ENCODE measurements around the gene SH2B3. TPM values are rescaled to one million over a fixed set of nuclear protein-coding genes. Genes with fewer than 3 reads are reported as not detected.

SH2B3 gene
- total and polyA plus RNA-seq, 4 experiments from 2014 or later = 4.2 to 28.2 (median 19.8) TPM

DNA sequence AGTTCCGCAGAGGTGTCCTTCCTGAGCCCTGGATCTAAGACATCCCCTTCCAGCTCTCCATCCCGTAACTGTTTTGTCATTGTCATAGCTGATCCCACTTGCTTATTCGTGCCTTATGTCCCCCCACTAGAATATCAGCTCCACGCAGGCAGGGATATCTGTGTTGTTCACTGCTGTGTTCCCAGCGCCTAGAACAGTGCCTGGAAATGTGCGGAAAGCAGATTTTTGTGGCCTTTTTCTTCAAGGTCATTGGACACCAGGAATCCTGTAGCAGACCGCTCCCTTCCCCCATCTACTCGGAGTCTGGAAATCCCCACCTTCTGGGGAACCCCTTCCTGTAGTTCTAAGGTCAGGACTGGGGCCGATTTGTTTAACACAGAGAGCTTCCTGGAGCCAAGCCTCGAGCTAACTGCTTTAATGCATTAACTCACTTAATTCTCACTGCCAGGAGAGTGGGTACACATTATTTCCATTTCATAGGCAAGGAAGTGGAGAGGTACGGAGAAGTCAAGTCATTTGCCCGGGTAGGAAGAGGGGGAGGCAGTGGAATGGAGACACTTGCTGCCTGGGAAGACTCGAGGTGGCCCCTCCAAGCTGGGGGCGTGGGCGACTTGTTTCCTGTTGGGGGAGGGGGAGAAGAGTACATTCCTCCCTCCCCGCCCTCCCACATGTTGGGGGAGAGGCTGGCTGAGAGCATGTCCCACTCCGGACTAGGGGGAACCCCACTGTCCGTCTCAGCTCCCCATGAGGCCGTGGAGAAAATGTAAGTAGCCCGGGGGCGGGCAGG lies 1.2 kb upstream of the SH2B3 start:
- Histone ChIP-seq H3K27ac (ENCODE audit: low read depth, low read length) (peak overlapping the region; percentile 97), H3K4me3 (ENCODE audit: low read length in 2 of 2) (peak overlapping the region; percentile 29 to 90), H3K36me3 (ENCODE audit: insufficient read depth, low read length) (no peaks in the 10 kb centered on the region), H3K27me3 (ENCODE audit: insufficient read depth, low read length) (no peaks in the 10 kb centered on the region), H3K9me3 (ENCODE audit: control insufficient read depth in 1 of 2, low read length in 2 of 2) (no peaks in the 10 kb centered on the region), H3K4me1 (ENCODE audit: insufficient read depth, low read length) (peaks cover 54% of the 10 kb centered on the region)
- Mint-ChIP-seq H3K36me3 (peaks cover 0 to 8% of the 10 kb centered on the region in 2 donors), H3K4me1 (peaks cover 35 to 74% (median 48%) of the 10 kb centered on the region in 4 donors), H3K9me3 (peaks cover 0 to 2% (median 0%) of the 10 kb centered on the region in 8 donors), H3K27ac (peak overlapping the region; percentile 92 to 98 (median 95)), H3K27me3 (no peaks in the 10 kb centered on the region), H3K4me3 (peak overlapping the region; percentile 86 to 95 (median 90))
- CTCF ChIA-PET (ENCODE audit: partially characterized antibody) = interaction anchor here (0.8 to 23.0 kb wide), 15 partner anchors 8 to 125 kb away, joined by 3 to 1282 read pairs (median 8); no protein-coding TSS in a partner anchor
- POLR2A ChIA-PET (ENCODE audit: partially characterized antibody) = interaction anchor here (0.6 to 22.3 kb wide), 3 partner anchors 21 to 884 kb away, joined by 3 to 683 read pairs (median 258); no protein-coding TSS in a partner anchor
- DNase-seq = peak; percentile 42 to 78 (median 43)
- intact Hi-C loops (cut with micrococcal nuclease) = loop anchor here (1.0 to 2.0 kb wide), 4 partner anchors 26 to 194 kb away; partner anchors contain the start of gene ATXN2

DNA sequence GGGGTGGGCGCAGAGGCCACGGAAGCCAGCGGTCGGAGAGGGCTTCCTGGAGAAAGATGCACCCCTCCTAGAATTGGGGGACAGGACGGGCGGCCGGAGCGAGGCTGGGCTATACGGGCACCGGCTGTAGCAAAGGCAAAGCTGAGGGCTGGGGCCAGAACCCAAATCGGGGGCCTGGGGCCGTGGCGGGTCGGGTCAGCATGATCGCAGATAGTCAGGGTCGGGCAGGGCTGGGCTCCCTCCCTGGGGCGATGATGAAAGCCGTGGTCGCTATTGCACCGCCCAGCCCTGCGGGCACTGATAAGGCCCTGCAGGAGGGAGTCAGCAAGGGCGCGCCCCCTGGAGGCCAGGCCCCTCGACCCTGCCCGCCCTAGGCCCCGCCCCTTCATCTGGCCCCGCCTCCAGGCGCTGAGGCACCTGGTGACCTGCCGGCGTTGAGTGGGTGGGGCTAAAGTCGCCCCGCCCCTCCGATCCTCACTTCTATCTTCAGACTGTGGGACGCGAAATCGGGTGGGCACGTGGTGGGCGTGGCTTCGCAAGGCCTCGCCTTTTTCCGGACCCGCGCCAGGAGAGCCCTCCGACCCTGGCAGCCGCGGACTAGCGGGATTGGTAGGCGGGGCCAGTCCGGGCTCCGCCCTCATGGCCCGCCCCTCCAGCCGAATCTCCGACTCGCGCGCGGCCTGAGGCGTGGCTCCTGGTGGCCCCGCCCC lies 419 bp upstream of the SH2B3 start:
- intact Hi-C loops (cut with micrococcal nuclease) = loop anchor here (1.0 to 2.0 kb wide), 4 partner anchors 25 to 193 kb away; partner anchors contain the start of gene ATXN2
- Mint-ChIP-seq H3K4me1 (peaks cover 35 to 74% (median 52%) of the 10 kb centered on the region in 4 donors), H3K9me3 (peaks cover 0 to 2% (median 0%) of the 10 kb centered on the region in 8 donors), H3K27me3 (no peaks in the 10 kb centered on the region), H3K36me3 (peaks cover 0 to 8% of the 10 kb centered on the region in 2 donors), H3K27ac (peak overlapping the region; percentile 92 to 98 (median 95)), H3K4me3 (peak overlapping the region; percentile 86 to 95 (median 90))
- no peaks in the 10 kb centered on the region for H3K9me3 ChIP-seq (ENCODE audit: control insufficient read depth in 1 of 2, low read length in 2 of 2)
- H3K36me3 ChIP-seq (ENCODE audit: insufficient read depth, low read length) = no peaks in the 10 kb centered on the region
- peaks cover 61% of the 10 kb centered on the region for H3K4me1 ChIP-seq (ENCODE audit: insufficient read depth, low read length)
- peak; percentile 97 to 98 (median 98) for DNase-seq
- H3K4me3 ChIP-seq (ENCODE audit: low read length in 2 of 2) = peak overlapping the region; percentile 29 to 90
- no peaks in the 10 kb centered on the region for H3K27me3 ChIP-seq (ENCODE audit: insufficient read depth, low read length)
- ChIA-PET CTCF (ENCODE audit: partially characterized antibody) (interaction anchor here (1.0 to 23.0 kb wide), 12 partner anchors 8 to 125 kb away, joined by 3 to 1282 read pairs (median 8); no protein-coding TSS in a partner anchor), POLR2A (ENCODE audit: partially characterized antibody) (interaction anchor here (15.0 to 22.3 kb wide), 2 partner anchors 20 to 41 kb away, joined by 258 to 683 read pairs; no protein-coding TSS in a partner anchor)
- H3K27ac ChIP-seq (ENCODE audit: low read depth, low read length) = peak overlapping the region; percentile 97

DNA sequence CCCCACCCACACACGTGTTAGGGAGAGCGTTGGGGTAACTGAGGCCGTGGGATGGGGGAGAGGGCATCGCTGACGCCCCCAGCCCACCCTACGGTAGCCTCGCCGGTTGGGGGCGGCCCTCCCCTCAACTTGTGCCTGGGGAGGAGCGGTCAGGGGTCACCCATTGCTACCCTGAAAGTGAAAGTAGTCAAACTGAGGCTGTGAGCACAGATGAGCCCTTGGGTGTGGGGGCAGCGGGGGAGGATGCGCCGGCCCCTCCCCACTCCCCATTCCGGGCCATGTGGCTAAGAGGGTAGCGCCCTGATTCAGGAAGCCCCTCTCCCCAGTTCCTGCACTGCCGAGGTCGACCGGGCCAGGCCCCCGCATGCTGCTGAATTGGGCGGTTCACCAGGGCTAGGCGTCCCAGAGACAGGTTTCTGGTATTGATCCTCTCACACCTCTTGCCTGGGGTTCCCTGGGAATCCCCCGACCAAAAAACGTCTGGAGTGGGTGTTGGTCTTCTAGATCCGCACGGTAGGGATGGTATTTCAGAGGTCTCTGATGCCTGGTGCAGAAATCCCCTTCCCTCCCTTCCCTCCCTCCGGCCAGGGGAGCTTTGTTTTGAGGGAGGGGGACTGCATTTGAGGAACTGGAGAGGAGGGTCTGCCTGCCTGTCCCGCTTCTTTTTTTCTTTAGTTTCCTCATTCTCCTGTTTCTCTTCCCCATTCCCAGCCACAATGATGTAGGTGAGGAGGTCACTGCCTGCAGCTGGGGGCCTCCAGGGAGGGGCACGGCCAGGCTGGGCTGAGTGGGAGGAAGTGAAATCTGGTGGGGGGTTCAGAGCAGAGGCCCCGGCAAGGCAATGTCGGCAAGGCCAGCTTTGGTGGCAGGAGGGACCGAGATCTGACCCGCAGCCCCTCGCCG lies 1.0 kb downstream of the SH2B3 start:
- Histone ChIP-seq H3K4me3 (ENCODE audit: low read length in 2 of 2) (peak overlapping the region; percentile 53 to 90), H3K9me3 (ENCODE audit: control insufficient read depth in 1 of 2, low read length in 2 of 2) (no peaks in the 10 kb centered on the region), H3K27ac (ENCODE audit: low read depth, low read length) (peak overlapping the region; percentile 97), H3K27me3 (ENCODE audit: insufficient read depth, low read length) (no peaks in the 10 kb centered on the region), H3K36me3 (ENCODE audit: insufficient read depth, low read length) (no peaks in the 10 kb centered on the region), H3K4me1 (ENCODE audit: insufficient read depth, low read length) (peaks cover 76% of the 10 kb centered on the region)
- ChIA-PET POLR2A (ENCODE audit: partially characterized antibody) (interaction anchor here (1.9 to 22.3 kb wide), 3 partner anchors 10 to 40 kb away, joined by 4 to 683 read pairs (median 258); no protein-coding TSS in a partner anchor), CTCF (ENCODE audit: partially characterized antibody) (interaction anchor here (2.5 to 23.0 kb wide), 3 partner anchors 10 to 45 kb away, joined by 16 to 1282 read pairs (median 34); no protein-coding TSS in a partner anchor)
- peak; percentile 40 to 87 (median 41) for DNase-seq
- H3K4me3 Mint-ChIP-seq = peak overlapping the region; percentile 90 to 96 (median 92)
- H3K9me3 Mint-ChIP-seq = peaks cover 0 to under 1% (median 0%) of the 10 kb centered on the region in 8 donors
- H3K27me3 Mint-ChIP-seq = no peaks in the 10 kb centered on the region
- intact Hi-C loops (cut with micrococcal nuclease) = no loop called here
- H3K4me1 Mint-ChIP-seq = peaks cover 37 to 87% (median 63%) of the 10 kb centered on the region in 4 donors
- H3K36me3 Mint-ChIP-seq = peaks cover 0 to 8% of the 10 kb centered on the region in 2 donors
- H3K27ac Mint-ChIP-seq = peak overlapping the region; percentile 89 to 95 (median 93)

- Mint-ChIP-seq H3K9me3 (no peaks in the 10 kb centered on the region), H3K4me1 (peaks cover 43 to 95% (median 70%) of the 10 kb centered on the region in 4 donors), H3K4me3 (peak overlapping the region; percentile 90 to 96 (median 92)), H3K27ac (peak overlapping the region; percentile 89 to 95 (median 93)), H3K27me3 (no peaks in the 10 kb centered on the region), H3K36me3 (peaks cover 0 to 13% of the 10 kb centered on the region in 2 donors)
- Histone ChIP-seq H3K27ac (ENCODE audit: low read depth, low read length) (peak overlapping the region; percentile 97), H3K27me3 (ENCODE audit: insufficient read depth, low read length) (no peaks in the 10 kb centered on the region), H3K36me3 (ENCODE audit: insufficient read depth, low read length) (no peaks in the 10 kb centered on the region), H3K4me1 (ENCODE audit: insufficient read depth, low read length) (peaks cover 82% of the 10 kb centered on the region), H3K4me3 (ENCODE audit: low read length in 2 of 2) (peak overlapping the region; percentile 53 to 90), H3K9me3 (ENCODE audit: control insufficient read depth in 1 of 2, low read length in 2 of 2) (no peaks in the 10 kb centered on the region)
- no peak for DNase-seq
- ChIA-PET CTCF (ENCODE audit: partially characterized antibody) (interaction anchor here (0.9 to 23.0 kb wide), 5 partner anchors 11 to 44 kb away, joined by 3 to 1282 read pairs (median 16); no protein-coding TSS in a partner anchor), POLR2A (ENCODE audit: partially characterized antibody) (interaction anchor here (0.8 to 22.3 kb wide), 4 partner anchors 9 to 39 kb away, joined by 3 to 683 read pairs (median 131); no protein-coding TSS in a partner anchor)
- intact Hi-C loops (cut with micrococcal nuclease) = no loop called here
Measured at GRCh38 chr12:111407377-111408115, 1.8 kb downstream of the SH2B3 start.

- no peaks in the 10 kb centered on the region for H3K27me3 ChIP-seq (ENCODE audit: insufficient read depth, low read length)
- DNase-seq = no peak
- intact Hi-C loops (cut with micrococcal nuclease) = no loop called here
- POLR2A ChIA-PET (ENCODE audit: partially characterized antibody) = interaction anchor here (0.8 to 22.3 kb wide), 4 partner anchors 9 to 38 kb away, joined by 3 to 683 read pairs (median 131); no protein-coding TSS in a partner anchor
- no peaks in the 10 kb centered on the region for H3K9me3 Mint-ChIP-seq
- H3K4me1 Mint-ChIP-seq = peaks cover 44 to 95% (median 71%) of the 10 kb centered on the region in 4 donors
- H3K36me3 ChIP-seq (ENCODE audit: insufficient read depth, low read length) = no peaks in the 10 kb centered on the region
- peaks cover 0 to 14% of the 10 kb centered on the region in 2 donors for H3K36me3 Mint-ChIP-seq
- peak overlapping the region; percentile 90 to 96 (median 92) for H3K4me3 Mint-ChIP-seq
- H3K9me3 ChIP-seq (ENCODE audit: control insufficient read depth in 1 of 2, low read length in 2 of 2) = no peaks in the 10 kb centered on the region
- H3K27ac ChIP-seq (ENCODE audit: low read depth, low read length) = peak overlapping the region; percentile 97
- no peaks in the 10 kb centered on the region for H3K27me3 Mint-ChIP-seq
- CTCF ChIA-PET (ENCODE audit: partially characterized antibody) = interaction anchor here (0.9 to 23.0 kb wide), 5 partner anchors 12 to 43 kb away, joined by 3 to 1282 read pairs (median 16); no protein-coding TSS in a partner anchor
- peaks cover 82% of the 10 kb centered on the region for H3K4me1 ChIP-seq (ENCODE audit: insufficient read depth, low read length)
- H3K27ac Mint-ChIP-seq = peak overlapping the region; percentile 84 to 93 (median 92)
- peak overlapping the region; percentile 53 to 90 for H3K4me3 ChIP-seq (ENCODE audit: low read length in 2 of 2)
Measured at GRCh38 chr12:111408116-111408440, 2.4 kb downstream of the SH2B3 start.

All from CD4-positive, alpha-beta memory T cell (primary cell).